Tibial nerve (tissue), 4 donors: Measurements from ENCODE around the gene MDFIC2.

ENCODE experiments used
- CTCF ChIP-seq, 5 experiments: fragments of 200-600 bp in 3 of 5; fragments of 450-650 bp in 2 of 5; sonication (generic) in 3 of 5; IDR thresholded peaks; one replicate each; pipeline ENCODE4 v1.5.1; 2016 to 2019; ENCODE audit warnings: antibody characterized with exemption in 5 of 5, mild to moderate bottlenecking in 3 of 5, moderate library complexity in 2 of 5
- EP300 ChIP-seq, 2 donors: sonication (generic); formaldehyde crosslinking; IDR thresholded peaks; one replicate each; pipeline ENCODE4 v1.6.1; 2017; ENCODE audit warnings: antibody characterized with exemption in 2 of 2, mild to moderate bottlenecking in 1 of 2

- TF ChIP-seq EP300 (IDR thresholded peaks at IDR 0.05) (no peak), CTCF (IDR thresholded peaks at IDR 0.05) (no peak)
These were observed 122.5 kb downstream of the MDFIC2 start for GRCh38 chr3:70189884-70190473.
